AG09319 (cell line): ENCODE results near the gene BBOX1.

Experiments
- DNase-seq: peaks from one replicate; pipeline ENCODE4 v3.0.0-alpha.2; 2010; ENCODE audit warnings: low read depth; ENCODE audit errors: extremely low read depth
- CTCF ChIP-seq: IDR thresholded peaks from 2 replicates; pipeline ENCODE4 v1.5.1; 2011; ENCODE audit warnings: low read depth, mild to moderate bottlenecking, inconsistent platforms, low read length, moderate library complexity

Gene BBOX1

GRCh38 chr11:27052668-27053067 is 12.1 kb downstream of the BBOX1 start:
- DNase-seq, result no peak
- no peak for TF ChIP-seq CTCF

- no peak for DNase-seq
- TF ChIP-seq CTCF, result no peak
These were observed 14.6 kb downstream of the BBOX1 start for GRCh38 chr11:27055065-27055682.

GRCh38 chr11:27057091-27057780 is 16.6 kb downstream of the BBOX1 start:
- no peak for DNase-seq

GRCh38 chr11:27058456-27058855 is 17.8 kb downstream of the BBOX1 start:
- peak; percentile 19 for DNase-seq

More at GRCh38 chr11:27057091-27057780, 16.6 kb downstream of the BBOX1 start:
- TF ChIP-seq CTCF, result no peak

GRCh38 chr11:27059431-27059830 is 18.8 kb downstream of the BBOX1 start:
- no peak for DNase-seq
- TF ChIP-seq CTCF, result no peak

More at GRCh38 chr11:27058456-27058855, 17.8 kb downstream of the BBOX1 start:
- no peak for TF ChIP-seq CTCF

- no peak for TF ChIP-seq CTCF
- DNase-seq, result no peak
These were observed 20.3 kb downstream of the BBOX1 start for GRCh38 chr11:27060816-27061460.

- DNase-seq, result no peak
- no peak for TF ChIP-seq CTCF
These were observed 20.8 kb downstream of the BBOX1 start for GRCh38 chr11:27061461-27061821.
